ENCODE results near the gene STAC. TPM values are rescaled to one million over a fixed set of nuclear protein-coding genes. Genes with fewer than 3 reads are reported as not detected.

The STAC gene
- total RNA-seq, 1 donor from 2014 or later, result 0.09 TPM

- peaks cover 8% of the 10 kb centered on the region for H3K27me3 Mint-ChIP-seq
- intact Hi-C loops (cut with micrococcal nuclease), result no loop called here
- H3K9me3 Mint-ChIP-seq, result peaks cover 10% of the 10 kb centered on the region
- no peaks in the 10 kb centered on the region for H3K36me3 Mint-ChIP-seq (ENCODE audit: low read depth)
- CTCF ChIA-PET, result no interaction called here
- DNase-seq, result no peak
- TF ChIP-seq CTCF (IDR thresholded peaks at IDR 0.05), result no peak
- POLR2A ChIA-PET, result no interaction called here
- no peak overlapping the region for H3K27ac Mint-ChIP-seq
- H3K4me1 Mint-ChIP-seq, result no peaks in the 10 kb centered on the region
- no peak for ATAC-seq (ENCODE audit: low read depth)
- no peak overlapping the region for H3K4me3 Mint-ChIP-seq
These were observed 199.4 kb downstream of the STAC start for GRCh38 chr3:36579746-36580145.

GRCh38 chr3:36580716-36581115 lies 200.4 kb downstream of the STAC start:
- CTCF ChIA-PET, result no interaction called here
- no peak for ATAC-seq (ENCODE audit: low read depth)
- no peaks in the 10 kb centered on the region for H3K36me3 Mint-ChIP-seq (ENCODE audit: low read depth)
- H3K4me3 Mint-ChIP-seq, result no peak overlapping the region
- intact Hi-C loops (cut with micrococcal nuclease), result no loop called here
- no peak overlapping the region for H3K27ac Mint-ChIP-seq
- POLR2A ChIA-PET, result no interaction called here
- TF ChIP-seq CTCF (IDR thresholded peaks at IDR 0.05), result no peak
- no peak for DNase-seq
- H3K4me1 Mint-ChIP-seq, result no peaks in the 10 kb centered on the region
- H3K27me3 Mint-ChIP-seq, result peaks cover 8% of the 10 kb centered on the region
- peaks cover 10% of the 10 kb centered on the region for H3K9me3 Mint-ChIP-seq

- TF ChIP-seq CTCF (IDR thresholded peaks at IDR 0.05), result no peak
- Mint-ChIP-seq H3K4me1 (no peaks in the 10 kb centered on the region), H3K27me3 (no peaks in the 10 kb centered on the region), H3K9me3 (peaks cover 10% of the 10 kb centered on the region), H3K36me3 (ENCODE audit: low read depth) (no peaks in the 10 kb centered on the region), H3K27ac (no peak overlapping the region), H3K4me3 (no peak overlapping the region)
- DNase-seq (no peak), ATAC-seq (ENCODE audit: low read depth) (no peak)
- POLR2A ChIA-PET, result interaction anchor here (0.5 kb wide), 1 partner anchor 973 kb away, joined by 4 read pairs; no protein-coding TSS in a partner anchor
- CTCF ChIA-PET, result no interaction called here
- intact Hi-C loops (cut with micrococcal nuclease), result no loop called here
These were observed 211.7 kb downstream of the STAC start for GRCh38 chr3:36591959-36592358.

GRCh38 chr3:36595511-36595910 lies 215.2 kb downstream of the STAC start:
- ChIA-PET POLR2A (no interaction called here), CTCF (no interaction called here)
- H3K4me1 Mint-ChIP-seq, result no peaks in the 10 kb centered on the region
- H3K9me3 Mint-ChIP-seq, result no peaks in the 10 kb centered on the region
- no peak overlapping the region for H3K4me3 Mint-ChIP-seq
- no peaks in the 10 kb centered on the region for H3K36me3 Mint-ChIP-seq (ENCODE audit: low read depth)
- TF ChIP-seq CTCF (IDR thresholded peaks at IDR 0.05), result no peak
- no peak overlapping the region for H3K27ac Mint-ChIP-seq
- H3K27me3 Mint-ChIP-seq, result peaks cover 5% of the 10 kb centered on the region
- no peak for ATAC-seq (ENCODE audit: low read depth)
- DNase-seq, result no peak
- intact Hi-C loops (cut with micrococcal nuclease), result no loop called here

- Mint-ChIP-seq H3K4me3 (no peak overlapping the region), H3K36me3 (ENCODE audit: low read depth) (no peaks in the 10 kb centered on the region), H3K4me1 (no peaks in the 10 kb centered on the region), H3K27me3 (peaks cover 7% of the 10 kb centered on the region), H3K27ac (no peak overlapping the region), H3K9me3 (no peaks in the 10 kb centered on the region)
- ChIA-PET CTCF (no interaction called here), POLR2A (no interaction called here)
- intact Hi-C loops (cut with micrococcal nuclease), result no loop called here
- no peak for ATAC-seq (ENCODE audit: low read depth)
- no peak for TF ChIP-seq CTCF (IDR thresholded peaks at IDR 0.05)
- no peak for DNase-seq
These were observed 216.1 kb downstream of the STAC start for GRCh38 chr3:36596419-36596818.
